ENCODE data around the gene A3GALT2.
"Not testable (repeated sequence)": the region's sequence is repeated elsewhere in the genome, so short reads cannot be mapped to it uniquely, and the experiment has no call there.

The A3GALT2 gene

GRCh38 chr1:33317354-33317753 is 3.5 kb downstream of the A3GALT2 start:
- DNase-seq (ENCODE audit: low read depth): no peak
- TF ChIP-seq CTCF (conservative IDR thresholded peaks at IDR 0.05; ENCODE audit: low read depth, low read length): no peak
- no peak overlapping the region for H3K4me3 ChIP-seq (ENCODE audit: low read depth, low read length)

- DNase-seq (ENCODE audit: low read depth): no peak
- TF ChIP-seq CTCF (conservative IDR thresholded peaks at IDR 0.05; ENCODE audit: low read depth, low read length): no peak
- no peak overlapping the region for H3K4me3 ChIP-seq (ENCODE audit: low read depth, low read length)
These were observed 4.3 kb downstream of the A3GALT2 start for GRCh38 chr1:33316601-33317000.

GRCh38 chr1:33314416-33314815 is 6.5 kb downstream of the A3GALT2 start:
- H3K4me3 ChIP-seq (ENCODE audit: low read depth, low read length): no peak overlapping the region
- DNase-seq (ENCODE audit: low read depth): no peak
- no peak for TF ChIP-seq CTCF (conservative IDR thresholded peaks at IDR 0.05; ENCODE audit: low read depth, low read length)

GRCh38 chr1:33312413-33312749 is 8.5 kb downstream of the A3GALT2 start:
- no peak overlapping the region for H3K4me3 ChIP-seq (ENCODE audit: low read depth, low read length)
- DNase-seq (ENCODE audit: low read depth): no peak
- TF ChIP-seq CTCF (conservative IDR thresholded peaks at IDR 0.05; ENCODE audit: low read depth, low read length): no peak

GRCh38 chr1:33311706-33312412 is 9.0 kb downstream of the A3GALT2 start:
- DNase-seq (ENCODE audit: low read depth): no peak
- no peak for TF ChIP-seq CTCF (conservative IDR thresholded peaks at IDR 0.05; ENCODE audit: low read depth, low read length)
- H3K4me3 ChIP-seq (ENCODE audit: low read depth, low read length): no peak overlapping the region

- DNase-seq (ENCODE audit: low read depth): no peak
- H3K4me3 ChIP-seq (ENCODE audit: low read depth, low read length): no peak overlapping the region
- TF ChIP-seq CTCF (conservative IDR thresholded peaks at IDR 0.05; ENCODE audit: low read depth, low read length): no peak
These were observed 10.2 kb downstream of the A3GALT2 start for GRCh38 chr1:33310702-33311101.

- H3K4me3 ChIP-seq (ENCODE audit: low read depth, low read length); DNase-seq (ENCODE audit: low read depth): not testable (repeated sequence)
These were observed 11.5 kb downstream of the A3GALT2 start for GRCh38 chr1:33309351-33309750.

Measured in choroid plexus epithelial cell (primary cell).